GM12872 (cell line): ENCODE data around the gene PGAP6.

Experiments
- CTCF ChIP-seq: IDR thresholded peaks from 3 replicates; pipeline ENCODE4 v1.5.1; 2011; ENCODE audit warnings: low read depth, mild to moderate bottlenecking, low read length, moderate library complexity; ENCODE audit not compliant: insufficient read depth

The PGAP6 gene

DNA sequence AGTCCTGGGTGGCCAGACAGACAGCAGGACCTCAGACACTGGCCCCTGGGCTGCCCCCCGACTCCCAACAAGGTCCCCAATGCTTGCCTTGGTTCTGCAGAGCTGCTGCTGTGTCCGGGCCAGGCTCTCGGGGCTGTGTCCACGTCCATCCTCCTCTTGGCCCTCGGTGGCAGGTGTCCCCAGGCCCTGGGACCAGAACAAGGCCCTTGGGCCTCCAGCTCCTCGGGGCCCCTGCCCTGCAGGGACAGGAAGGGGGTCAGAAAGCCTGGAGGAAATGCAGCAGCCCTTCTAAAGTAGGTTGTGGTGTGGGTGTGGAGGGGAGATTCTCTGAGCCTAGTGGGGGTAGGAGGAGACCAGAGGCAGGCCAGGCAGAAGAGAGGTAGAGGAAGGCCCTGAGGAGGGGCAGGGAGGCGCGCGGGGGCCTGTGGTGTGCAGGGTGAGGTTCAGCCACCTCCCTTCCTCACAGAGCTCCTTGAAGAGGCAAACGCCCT lies 26.8 kb downstream of the PGAP6 start:
- no peak for TF ChIP-seq CTCF

DNA sequence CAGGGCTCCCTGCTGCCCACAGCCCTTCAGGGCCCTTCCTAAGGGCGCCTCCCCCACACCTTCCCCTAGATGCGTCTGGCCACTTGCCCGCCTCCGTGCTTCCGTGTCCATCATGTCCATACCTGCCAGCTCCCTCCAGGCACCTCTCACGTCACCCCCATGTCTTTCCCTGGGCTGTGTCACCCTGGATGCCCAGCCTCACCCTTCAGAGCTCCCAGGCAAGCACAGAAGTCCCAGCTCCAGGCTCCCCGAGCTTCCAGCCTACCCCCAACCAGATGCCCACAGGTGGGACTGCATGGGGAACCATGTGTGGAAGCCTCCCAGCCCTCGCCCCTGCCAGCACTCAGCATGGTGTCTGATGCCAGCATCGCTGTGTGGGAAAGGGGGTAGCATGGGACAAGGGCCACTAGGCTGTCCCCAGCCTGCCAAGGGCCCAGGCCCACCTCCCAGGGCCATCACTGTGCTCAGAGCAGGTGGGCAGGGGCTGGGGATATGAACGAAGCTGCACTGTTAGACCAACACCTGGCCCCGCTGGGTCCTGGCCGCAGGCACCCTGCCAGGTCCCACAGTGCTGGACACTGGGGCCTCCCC lies 27.4 kb downstream of the PGAP6 start:
- TF ChIP-seq CTCF: no peak

- TF ChIP-seq CTCF: no peak
Observed at GRCh38 chr16:353404-354290, 28.1 kb downstream of the PGAP6 start.

- TF ChIP-seq CTCF: peak; percentile 52; the same call in 1 of the 3 replicates
Observed at GRCh38 chr16:352547-353403, 29.0 kb downstream of the PGAP6 start, which contains the start of gene AXIN1. Gene AXIN1 (minus strand): TSS chr16:352723. CDS start chr16:347025, 5,698 bp downstream.

GRCh38 chr16:351804-352520 lies 29.8 kb downstream of the PGAP6 start:
- TF ChIP-seq CTCF: no peak

DNA sequence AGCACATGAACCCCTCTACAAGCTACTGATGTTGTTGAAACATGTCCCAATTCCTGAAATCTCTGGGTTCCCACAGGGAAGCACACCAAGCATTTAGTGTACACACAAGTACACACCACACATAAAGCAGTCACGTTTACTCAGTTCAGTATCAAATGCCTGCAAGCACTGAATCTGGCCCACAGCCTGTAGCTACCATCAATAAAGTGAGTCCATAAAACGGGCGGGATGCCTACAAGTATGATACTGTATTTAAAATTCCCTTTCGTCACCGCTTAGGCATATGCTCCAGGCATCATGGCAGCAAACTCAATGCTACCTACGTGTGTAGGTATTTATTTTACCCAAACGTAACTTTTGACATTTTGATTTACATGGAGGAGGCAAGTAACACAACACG lies 31.6 kb downstream of the PGAP6 start:
- no peak for TF ChIP-seq CTCF
